HCT116 (cell line): ENCODE data around the gene MLX. TPM values are rescaled to one million over a fixed set of nuclear protein-coding genes. Genes with fewer than 3 reads are reported as not detected.

ENCODE experiments used
- ATAC-seq: fragments of 200-7000 bp; cut with Tn5 transposase; 2 replicates; pipeline ENCODE4 v1.9.1; 2020; ENCODE audit warnings: mild to moderate bottlenecking, moderate library complexity
- BruUV-seq: library from RNA; stranded (reverse); fragments of 400-500 nt; replicated peaks from 2 replicates; lab custom pipeline; 2021; lab: Mats Ljungman, UMichigan
- CTCF ChIA-PET: fragments of 300-600 bp; sonication (Branson Sonifier 250); formaldehyde crosslinking; loops from one replicate; lab custom pipeline; 2021; ENCODE audit warnings: antibody characterized with exemption; lab: Charles Lee
- POLR2A ChIA-PET: fragments of 300-600, 350-600 bp; sonication (Branson Sonifier 250); formaldehyde crosslinking; loops from one replicate; lab custom pipeline; 2021; ENCODE audit warnings: antibody characterized with exemption; lab: Charles Lee
- RAD21 ChIA-PET, 2 experiments: fragments of 300-600 bp; sonication (Branson Sonifier 250); formaldehyde crosslinking; loops; one replicate each; lab custom pipeline; 2023; ENCODE audit warnings: low total read pairs in 2 of 2; ENCODE audit not compliant: uncharacterized antibody in 2 of 2, unreplicated experiment in 2 of 2, low non-redundant PET in 1 of 2; lab: Charles Lee
- DNase-seq: peaks from one replicate; pipeline ENCODE4 v3.0.0-alpha.2; 2010; ENCODE audit warnings: low read depth, low spot score
- H2AFZ ChIP-seq: fragments of 200-600 bp; shearing (Covaris generic), sonication (generic); 2 replicates; pipeline ENCODE4 v1.6.1; 2017; ENCODE audit warnings: low read depth, mixed run types, mixed read lengths, antibody characterized with exemption, low read length; ENCODE audit not compliant: poor library complexity, severe bottlenecking
- H3K27ac ChIP-seq: 2 replicates; pipeline ENCODE4 v1.5.1; 2012; ENCODE audit warnings: low read depth, low read length
- H3K27me3 ChIP-seq: fragments of 200-600 bp; sonication (generic); 2 replicates; pipeline ENCODE4 v1.6.1; 2016; ENCODE audit warnings: mixed run types, low read length, mixed read lengths; ENCODE audit not compliant: insufficient read depth
- H3K36me3 ChIP-seq, 2 experiments: fragments of 200-500 bp in 1 of 2; fragments of 200-600 bp in 1 of 2; sonication (Bioruptor generic) in 1 of 2; sonication (generic) in 1 of 2; 2 replicates each; pipeline versions ENCODE4 v1.5.1 to v1.6.1; 2014 to 2016; ENCODE audit warnings: low read length in 2 of 2, inconsistent platforms in 1 of 2, mixed read lengths in 1 of 2, mixed run types in 1 of 2; ENCODE audit not compliant: insufficient read depth in 2 of 2, control insufficient read depth in 1 of 2
- H3K4me1 ChIP-seq, 2 experiments: fragments of 200-600 bp in 1 of 2; sonication (generic) in 1 of 2; 2 replicates each; pipeline versions ENCODE4 v1.5.1 to v1.6.1; 2012 to 2017; ENCODE audit warnings: low read length in 2 of 2, inconsistent platforms in 1 of 2, mild to moderate bottlenecking in 1 of 2, mixed read lengths in 1 of 2, mixed run types in 1 of 2, moderate library complexity in 1 of 2; ENCODE audit not compliant: insufficient read depth in 2 of 2, control insufficient read depth in 1 of 2
- H3K4me2 ChIP-seq: fragments of 200-600 bp; sonication (generic); 2 replicates; pipeline ENCODE4 v1.6.1; 2017; ENCODE audit warnings: mixed run types, low read length, mixed read lengths
- H3K4me3 ChIP-seq, 2 experiments: fragments of 200-600 bp in 1 of 2; sonication (generic) in 1 of 2; replicated peaks in 1 of 2; 2 replicates each; pipeline ENCODE4 v1.5.1; 2011 to 2016; ENCODE audit warnings: low read length in 2 of 2, control low read depth in 1 of 2, low read depth in 1 of 2, mild to moderate bottlenecking in 1 of 2, mixed read lengths in 1 of 2, mixed run types in 1 of 2
- H3K79me2 ChIP-seq: fragments of 200-600 bp; sonication (generic); 2 replicates; pipeline ENCODE4 v1.6.1; 2017; ENCODE audit warnings: mild to moderate bottlenecking, mixed run types, low read length, moderate library complexity, mixed read lengths; ENCODE audit not compliant: insufficient read depth
- H3K9ac ChIP-seq: fragments of 200-600 bp; sonication (generic); 2 replicates; pipeline ENCODE4 v1.6.1; 2016; ENCODE audit warnings: low read length, mixed read lengths
- H3K9me2 ChIP-seq: fragments of 200-600 bp; sonication (generic), shearing (Covaris generic); 2 replicates; pipeline ENCODE4 v1.6.1; 2017; ENCODE audit warnings: mixed run types, mild to moderate bottlenecking, moderate library complexity; ENCODE audit not compliant: insufficient read depth
- H3K9me3 ChIP-seq, 2 experiments: fragments of 200-500 bp in 1 of 2; fragments of 200-600 bp in 1 of 2; sonication (Bioruptor generic) in 1 of 2; sonication (generic) in 1 of 2; 2 replicates each; pipeline ENCODE4 v1.6.1; 2014 to 2017; ENCODE audit warnings: low read length in 2 of 2, mixed read lengths in 2 of 2, inconsistent platforms in 1 of 2, low read depth in 1 of 2, mild to moderate bottlenecking in 1 of 2, mixed run types in 1 of 2, moderate library complexity in 1 of 2; ENCODE audit not compliant: control insufficient read depth in 1 of 2, insufficient read depth in 1 of 2
- H4K20me1 ChIP-seq: fragments of 200-600 bp; sonication (generic), shearing (Covaris generic); 2 replicates; pipeline ENCODE4 v1.6.1; 2017; ENCODE audit warnings: mixed run types, mild to moderate bottlenecking, moderate library complexity; ENCODE audit not compliant: insufficient read depth
- CBX3 ChIP-seq: IDR thresholded peaks from 2 replicates; pipeline ENCODE4 v1.6.1; 2012; ENCODE audit warnings: low read depth
- CEBPB ChIP-seq: IDR thresholded peaks from 2 replicates; pipeline ENCODE4 v1.6.1; 2012; ENCODE audit warnings: low read depth
- CTCF ChIP-seq, 3 experiments: fragments of 200-600 bp in 1 of 3; sonication (generic) in 1 of 3; IDR thresholded peaks in 2 of 3; conservative IDR thresholded peaks in 1 of 3; 2 replicates each; pipeline ENCODE4 v1.5.1; 2012 to 2017; ENCODE audit warnings: low read depth in 2 of 3, low read length in 2 of 3, antibody characterized with exemption in 1 of 3, borderline replicate concordance in 1 of 3, control low read depth in 1 of 3, mild to moderate bottlenecking in 1 of 3, mixed read lengths in 1 of 3, mixed run types in 1 of 3, moderate library complexity in 1 of 3; ENCODE audit not compliant: insufficient read depth in 1 of 3
- ELF1 ChIP-seq: IDR thresholded peaks from 2 replicates; pipeline ENCODE4 v1.6.1; 2012; ENCODE audit warnings: low read depth, borderline replicate concordance
- EZH2 ChIP-seq: fragments of 200-600 bp; sonication (generic); IDR thresholded peaks from 2 replicates; pipeline ENCODE4 v1.6.1; 2017; ENCODE audit warnings: antibody characterized with exemption, mixed run types
- FOSL1 ChIP-seq: IDR thresholded peaks from 2 replicates; pipeline ENCODE4 v1.6.1; 2012; ENCODE audit warnings: low read depth
- JUND ChIP-seq: IDR thresholded peaks from 2 replicates; pipeline ENCODE4 v1.6.1; 2012
- MAX ChIP-seq: IDR thresholded peaks from 2 replicates; pipeline ENCODE4 v1.6.1; 2012
- POLR2A ChIP-seq: IDR thresholded peaks from 2 replicates; pipeline ENCODE4 v1.7.0; 2011; ENCODE audit warnings: borderline replicate concordance; ENCODE audit not compliant: insufficient read depth, insufficient read length; ENCODE audit errors: extremely low read depth
- POLR2AphosphoS5 ChIP-seq: IDR thresholded peaks from 2 replicates; pipeline ENCODE4 v1.6.1; 2011; ENCODE audit warnings: mild to moderate bottlenecking, low read depth, low read length, moderate library complexity
- SP1 ChIP-seq: IDR thresholded peaks from 2 replicates; pipeline ENCODE4 v1.6.1; 2012; ENCODE audit warnings: low read depth
- SRF ChIP-seq: IDR thresholded peaks from 2 replicates; pipeline ENCODE4 v1.6.1; 2012; ENCODE audit warnings: low read depth
- TCF7L2 ChIP-seq: IDR thresholded peaks from 2 replicates; pipeline ENCODE4 v1.7.0; 2011; ENCODE audit warnings: borderline replicate concordance, inconsistent platforms; ENCODE audit not compliant: insufficient read depth, insufficient read length; ENCODE audit errors: extremely low read depth
- YY1 ChIP-seq: IDR thresholded peaks from 2 replicates; pipeline ENCODE4 v1.6.1; 2011; ENCODE audit warnings: low read length, low read depth, moderate library complexity, mild to moderate bottlenecking; ENCODE audit not compliant: insufficient replicate concordance; ENCODE audit errors: extremely low read depth
- ZFX ChIP-seq: fragments of 450-650 bp; IDR thresholded peaks from 2 replicates; pipeline ENCODE4 v1.6.1; 2017
- intact Hi-C: fragments of 100-400 bp; cut with micrococcal nuclease; formaldehyde crosslinking; loops from 2 replicates; pipeline ENCODE4 v1.10.0; 2022
- total RNA-seq: library from RNA; stranded (reverse); gene quantifications from one replicate; pipeline ENCODE4 v1.2.1, GENCODE V29; 2021; ENCODE audit not compliant: unreplicated experiment

The MLX gene
- total RNA-seq, 1 experiment from 2014 or later, result 47.9 TPM

- ChIA-PET CTCF (interaction anchor here (2.2 kb wide), 1 partner anchor 10 kb away, joined by 7 read pairs; no protein-coding TSS in a partner anchor), RAD21 (no interaction called here), POLR2A (no interaction called here)
- no peaks in the 10 kb centered on the region; a peak in 1 of 4 replicates for H3K36me3 ChIP-seq
- no peak overlapping the region for H3K4me3 ChIP-seq
- H3K27me3 ChIP-seq, result no peaks in the 10 kb centered on the region
- BruUV-seq, result no TSS peak
- H3K9ac ChIP-seq, result no peak overlapping the region
- no peak overlapping the region for H3K27ac ChIP-seq
- DNase-seq (no peak), ATAC-seq (no peak)
- no peak overlapping the region for H3K4me2 ChIP-seq
- no peaks in the 10 kb centered on the region for H3K79me2 ChIP-seq
- intact Hi-C loops, result no loop called here
- no peak for TF ChIP-seq ZFX
- TF ChIP-seq POLR2A, result no peak
- no peak for TF ChIP-seq FOSL1
- TF ChIP-seq JUND, result no peak
- TF ChIP-seq MAX, result no peak
- no peak for TF ChIP-seq CEBPB
- no peak for TF ChIP-seq SRF
- no peak for TF ChIP-seq POLR2AphosphoS5
- no peak for TF ChIP-seq ELF1
- TF ChIP-seq SP1, result no peak
- TF ChIP-seq EZH2, result no peak
- TF ChIP-seq YY1, result no peak
- no peak for TF ChIP-seq CTCF (IDR thresholded peaks at IDR 0.05 in 2 of 3, conservative IDR thresholded peaks at IDR 0.05 in 1 of 3; ENCODE audit: borderline replicate concordance in 1 of 3, insufficient read depth in 1 of 3, low read depth in 2 of 3, low read length in 2 of 3)
- TF ChIP-seq TCF7L2, result no peak
- TF ChIP-seq CBX3, result no peak
- no peaks in the 10 kb centered on the region for H3K9me2 ChIP-seq
- no peaks in the 10 kb centered on the region for H4K20me1 ChIP-seq
- no peak overlapping the region for H2AFZ ChIP-seq
- no peaks in the 10 kb centered on the region for H3K9me3 ChIP-seq
- peaks cover 19 to 34% of the 10 kb centered on the region in 2 experiments for H3K4me1 ChIP-seq
Measured at GRCh38 chr17:42537826-42538451, 29.0 kb upstream of the MLX start.
